GM10248 (cell line): ENCODE data around the gene WDFY2.
"Not testable (repeated sequence)": the region's sequence is repeated elsewhere in the genome, so short reads cannot be mapped to it uniquely, and the experiment has no call there.

ENCODE experiments used
- CTCF ChIA-PET: fragments of 300-600 bp; sonication (Branson Sonifier 250); formaldehyde crosslinking; extraction: SDS; loops from one replicate; lab custom pipeline; 2021; ENCODE audit warnings: antibody characterized with exemption; lab: Yijun Ruan, JAX
- POLR2A ChIA-PET: fragments of 350-650 bp; sonication (Branson Sonifier 250); formaldehyde crosslinking; extraction: SDS; loops from one replicate; lab custom pipeline; 2020; ENCODE audit warnings: antibody characterized with exemption; lab: Yijun Ruan, JAX
- DNase-seq: peaks from one replicate; pipeline ENCODE4 v3.0.0; 2012; ENCODE audit errors: extremely low spot score
- CTCF ChIP-seq: IDR thresholded peaks from 2 replicates; pipeline ENCODE4 v1.5.1; 2012; ENCODE audit warnings: mild to moderate bottlenecking, low read depth; ENCODE audit errors: extremely low read depth, missing control alignments, control extremely low read depth

The WDFY2 gene

GRCh38 chr13:51638216-51638871 lies 54.1 kb downstream of the WDFY2 start:
- TF ChIP-seq CTCF, result no peak
- POLR2A ChIA-PET, result no interaction called here
- DNase-seq, result no peak
- CTCF ChIA-PET, result interaction anchor here (0.9 kb wide), 1 partner anchor 9 kb away, joined by 3 read pairs; no protein-coding TSS in a partner anchor

GRCh38 chr13:51639171-51639570 lies 54.9 kb downstream of the WDFY2 start:
- CTCF ChIA-PET, result interaction anchor here (0.9 to 1.4 kb wide), 2 partner anchors 9 to 12 kb away, joined by 3 read pairs; no protein-coding TSS in a partner anchor
- POLR2A ChIA-PET, result no interaction called here

GRCh38 chr13:51640696-51641095 lies 56.4 kb downstream of the WDFY2 start:
- CTCF ChIA-PET, result interaction anchor here (1.4 kb wide), 1 partner anchor 14 kb away, joined by 3 read pairs; no protein-coding TSS in a partner anchor
- DNase-seq, POLR2A ChIA-PET: not testable (repeated sequence)

More at GRCh38 chr13:51639171-51639570, 54.9 kb downstream of the WDFY2 start:
- TF ChIP-seq CTCF, result no peak
- DNase-seq, result no peak

GRCh38 chr13:51643105-51643881 lies 59.0 kb downstream of the WDFY2 start:
- ChIA-PET CTCF (no interaction called here), POLR2A (no interaction called here)
- DNase-seq, result no peak
- no peak for TF ChIP-seq CTCF

GRCh38 chr13:51643882-51644281 lies 59.6 kb downstream of the WDFY2 start:
- POLR2A ChIA-PET, result no interaction called here
- no peak for TF ChIP-seq CTCF
- DNase-seq, result no peak
- CTCF ChIA-PET, result no interaction called here

GRCh38 chr13:51644654-51645053 lies 60.4 kb downstream of the WDFY2 start:
- no peak for TF ChIP-seq CTCF
- no peak for DNase-seq
- CTCF ChIA-PET, result interaction anchor here (1.8 to 1.9 kb wide), 2 partner anchors 12 to 17 kb away, joined by 6 to 7 read pairs; no protein-coding TSS in a partner anchor
- POLR2A ChIA-PET, result no interaction called here
